Endothelial cell of umbilical vein (primary cell): ENCODE measurements around the gene USP7. TPM values are rescaled to one million over a fixed set of nuclear protein-coding genes. Genes with fewer than 3 reads are reported as not detected.

ENCODE experiments used
- BruUV-seq: library from RNA; stranded (reverse); fragments of 400-500 nt; replicated peaks from 2 replicates; lab custom pipeline; 2021; lab: Mats Ljungman, UMichigan
- CTCF ChIA-PET: fragments of 300-600, 350-600 bp; sonication (Branson Sonifier 250); formaldehyde crosslinking; loops from one replicate; lab custom pipeline; 2021; ENCODE audit warnings: antibody characterized with exemption, inconsistent platforms; lab: Charles Lee
- POLR2A ChIA-PET: fragments of 300-600, 350-600 bp; sonication (Branson Sonifier 250); formaldehyde crosslinking; loops from one replicate; lab custom pipeline; 2021; ENCODE audit warnings: antibody characterized with exemption, inconsistent platforms; lab: Charles Lee
- DNase-seq: peaks from one replicate; pipeline ENCODE4 v3.0.0-alpha.2; 2011; ENCODE audit warnings: low read depth, low spot score
- FAIRE-seq: peaks from 2 replicates; lab custom pipeline; 2011; peaks lifted over from hg19 to GRCh38; lab: Jason Lieb, UNC
- H2AFZ ChIP-seq: 2 replicates; pipeline ENCODE4 v1.6.0; 2012; ENCODE audit warnings: low read depth, low read length, control low read depth, inconsistent platforms
- H3K27ac ChIP-seq: 2 replicates; pipeline ENCODE4 v1.5.1; 2011; ENCODE audit warnings: low read depth, mild to moderate bottlenecking, control low read depth, low read length, moderate library complexity; ENCODE audit not compliant: insufficient read depth
- H3K27me3 ChIP-seq, 2 experiments: 2 replicates each; pipeline versions ENCODE4 v1.6.0 to v1.6.1; 2011; ENCODE audit warnings: low read length in 2 of 2, mixed read lengths in 1 of 2; ENCODE audit not compliant: control insufficient read depth in 2 of 2, insufficient read depth in 2 of 2
- H3K36me3 ChIP-seq, 2 experiments: 2 replicates in 1 of 2; 3 replicates in 1 of 2; pipeline ENCODE4 v1.5.1; 2011; ENCODE audit warnings: low read length in 2 of 2, mild to moderate bottlenecking in 1 of 2, moderate library complexity in 1 of 2; ENCODE audit not compliant: control insufficient read depth in 2 of 2, insufficient read depth in 2 of 2; ENCODE audit errors: extremely low read depth in 1 of 2
- H3K4me1 ChIP-seq: 3 replicates; pipeline ENCODE4 v1.5.1; 2011; ENCODE audit warnings: mild to moderate bottlenecking, low read length; ENCODE audit not compliant: control insufficient read depth, insufficient read depth; ENCODE audit errors: extremely low read depth
- H3K4me2 ChIP-seq: 2 replicates; pipeline ENCODE4 v1.6.1; 2011; ENCODE audit warnings: low read length, control low read depth, mixed read lengths; ENCODE audit not compliant: insufficient read depth
- H3K4me3 ChIP-seq, 3 experiments: fragments of 200-600 bp in 1 of 3; sonication (generic), shearing (Covaris generic) in 1 of 3; replicated peaks in 1 of 3; 2 replicates each; pipeline ENCODE4 v1.5.1; 2011 to 2016; ENCODE audit warnings: control low read depth in 3 of 3, low read length in 3 of 3, mild to moderate bottlenecking in 2 of 3, inconsistent platforms in 1 of 3, low read depth in 1 of 3, moderate library complexity in 1 of 3; ENCODE audit not compliant: insufficient read depth in 1 of 3
- H3K79me2 ChIP-seq: 2 replicates; pipeline ENCODE4 v1.6.0; 2012; ENCODE audit warnings: low read length, inconsistent platforms; ENCODE audit not compliant: control insufficient read depth, insufficient read depth
- H3K9ac ChIP-seq: replicated peaks from 2 replicates; pipeline ENCODE3; 2011; ENCODE audit warnings: low read length, control low read depth; ENCODE audit not compliant: insufficient read depth; ENCODE audit errors: extremely low read depth
- H3K9me1 ChIP-seq: replicated peaks from 3 replicates; pipeline ENCODE4 v1.6.0; 2011; ENCODE audit warnings: mild to moderate bottlenecking, low read length; ENCODE audit not compliant: control insufficient read depth, insufficient read depth; ENCODE audit errors: extremely low read depth
- H3K9me3 ChIP-seq: replicated peaks from 2 replicates; pipeline ENCODE4 v1.5.1; 2012; ENCODE audit warnings: low read length, inconsistent platforms; ENCODE audit not compliant: control insufficient read depth, insufficient read depth
- H4K20me1 ChIP-seq: replicated peaks from 2 replicates; pipeline ENCODE3; 2011; ENCODE audit warnings: mild to moderate bottlenecking, low read length; ENCODE audit not compliant: control insufficient read depth, insufficient read depth; ENCODE audit errors: extremely low read depth
- EZH2 ChIP-seq: IDR thresholded peaks from 2 replicates; pipeline ENCODE4 v1.6.1; 2012; ENCODE audit warnings: borderline replicate concordance, low read depth, mild to moderate bottlenecking, moderate library complexity, low read length, inconsistent platforms; ENCODE audit not compliant: severe bottlenecking
- FOS ChIP-seq: IDR thresholded peaks from 2 replicates; pipeline ENCODE4 v1.6.1; 2011; ENCODE audit warnings: mild to moderate bottlenecking, low read length, moderate library complexity, borderline replicate concordance; ENCODE audit not compliant: insufficient read depth
- GATA2 ChIP-seq: IDR thresholded peaks from 2 replicates; pipeline ENCODE4 v1.7.0; 2011; ENCODE audit warnings: low read depth, mild to moderate bottlenecking, moderate library complexity, mixed read lengths, low read length; ENCODE audit not compliant: insufficient read length, insufficient read depth
- JUN ChIP-seq: IDR thresholded peaks from 2 replicates; pipeline ENCODE4 v1.6.1; 2011; ENCODE audit warnings: borderline replicate concordance, low read depth; ENCODE audit not compliant: insufficient read length, insufficient read depth
- MYC ChIP-seq: IDR thresholded peaks from one replicate; pipeline ENCODE4 v1.6.1; 2011; ENCODE audit warnings: mild to moderate bottlenecking, low read depth, low read length
- POLR2A ChIP-seq: IDR thresholded peaks from 2 replicates; pipeline ENCODE4 v1.6.1; 2012; ENCODE audit warnings: low read depth, mild to moderate bottlenecking, control low read depth, low read length
- POLR2AphosphoS5 ChIP-seq: IDR thresholded peaks from 2 replicates; pipeline ENCODE4 v1.6.1; 2012; ENCODE audit warnings: low read depth, mild to moderate bottlenecking, control low read depth, low read length, moderate library complexity; ENCODE audit not compliant: insufficient read depth
- dilution Hi-C: fragments of 300-500 bp; cut with MboI; formaldehyde crosslinking; loops from one replicate; pipeline ENCODE4 v1.15.0; 2019; ENCODE audit warnings: low sequenced_read_pairs; ENCODE audit not compliant: extremely low pct_ligation_motif_present
- intact Hi-C: fragments of 100-400 bp; cut with micrococcal nuclease; formaldehyde crosslinking; loops from one replicate; pipeline ENCODE4 v1.10.0; 2022
- polyA plus RNA-seq, 4 experiments: library from polyadenylated mRNA; depleted of rRNA in 3 of 4; stranded (reverse) in 3 of 4; unstranded in 1 of 4; fragments of >200 nt; gene quantifications; 2 replicates each; pipeline versions ENCODE4 v1.2.1 to v1.2.3, GENCODE V29; 2011 to 2012; ENCODE audit warnings: missing spikeins in 1 of 4
- total RNA-seq: library from RNA; stranded (reverse); gene quantifications from 2 replicates; pipeline ENCODE4 v1.2.3, GENCODE V29; 2021
- TF ChIP-seq, protein P1 (sequence below): IDR thresholded peaks from 2 replicates; pipeline ENCODE4 v1.6.1; 2011; ENCODE audit not compliant: insufficient read depth, insufficient read length
- TF ChIP-seq, protein P2 (sequence below), 2 donors: IDR thresholded peaks; 1 replicate in 1 of 2; 2 replicates in 1 of 2; pipeline ENCODE4 v1.5.1; 2011; ENCODE audit warnings: low read length in 2 of 2, mild to moderate bottlenecking in 2 of 2, moderate library complexity in 2 of 2, control low read depth in 1 of 2, inconsistent platforms in 1 of 2, low read depth in 1 of 2; ENCODE audit not compliant: insufficient read depth in 1 of 2; ENCODE audit errors: extremely low read depth in 1 of 2

Gene USP7
- total and polyA plus RNA-seq, 2 donors (not counting 3 experiments of a cell fraction or from before 2014, with no cell fraction given) = 17.7 to 130 TPM

GRCh38 chr16:8882041-8882617 lies 81.6 kb downstream of the USP7 start, which contains the start of gene LITAFD:
Gene LITAFD, plus strand, starts transcription at chr16:8882351. Its CDS starts 2,005 bp downstream, at chr16:8884356.
- no peaks in the 10 kb centered on the region for H3K36me3 ChIP-seq
- no peak within 1 kb of the TSS for H2AFZ ChIP-seq
- no TSS peak for BruUV-seq
- H3K27ac ChIP-seq = no peak within 1 kb of the TSS
- peaks cover 12% of the 10 kb centered on the region for H3K4me1 ChIP-seq
- H3K27me3 ChIP-seq = peaks cover 0 to 2% of the 10 kb centered on the region in 2 experiments
- DNase-seq (no peak), FAIRE-seq (no peak)
- H3K4me2 ChIP-seq = no peak within 1 kb of the TSS
- H4K20me1 ChIP-seq = no peaks in the 10 kb centered on the region
- no peaks in the 10 kb centered on the region for H3K79me2 ChIP-seq
- ChIA-PET CTCF (interaction anchor here (0.9 to 6.8 kb wide), 9 partner anchors 8 to 228 kb away, joined by 4 to 92 read pairs (median 18); partner anchors contain the start of gene CARHSP1), POLR2A (no interaction called here)
- intact Hi-C loops = loop anchor here (1.0 kb wide), 1 partner anchor 315 kb away; no protein-coding TSS in a partner anchor
- no peaks in the 10 kb centered on the region for H3K9me1 ChIP-seq
- H3K9ac ChIP-seq = no peak within 1 kb of the TSS
- dilution Hi-C loops = no loop called here
- H3K4me3 ChIP-seq = no peak within 1 kb of the TSS
- TF ChIP-seq FOS (no peak), GATA2 (no peak), POLR2AphosphoS5 (no peak), EZH2 (no peak), MYC (no peak), POLR2A (no peak), JUN (no peak)
- TF ChIP-seq, protein P1, sequence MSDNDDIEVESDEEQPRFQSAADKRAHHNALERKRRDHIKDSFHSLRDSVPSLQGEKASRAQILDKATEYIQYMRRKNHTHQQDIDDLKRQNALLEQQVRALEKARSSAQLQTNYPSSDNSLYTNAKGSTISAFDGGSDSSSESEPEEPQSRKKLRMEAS = no peak
- TF ChIP-seq, protein P2, sequence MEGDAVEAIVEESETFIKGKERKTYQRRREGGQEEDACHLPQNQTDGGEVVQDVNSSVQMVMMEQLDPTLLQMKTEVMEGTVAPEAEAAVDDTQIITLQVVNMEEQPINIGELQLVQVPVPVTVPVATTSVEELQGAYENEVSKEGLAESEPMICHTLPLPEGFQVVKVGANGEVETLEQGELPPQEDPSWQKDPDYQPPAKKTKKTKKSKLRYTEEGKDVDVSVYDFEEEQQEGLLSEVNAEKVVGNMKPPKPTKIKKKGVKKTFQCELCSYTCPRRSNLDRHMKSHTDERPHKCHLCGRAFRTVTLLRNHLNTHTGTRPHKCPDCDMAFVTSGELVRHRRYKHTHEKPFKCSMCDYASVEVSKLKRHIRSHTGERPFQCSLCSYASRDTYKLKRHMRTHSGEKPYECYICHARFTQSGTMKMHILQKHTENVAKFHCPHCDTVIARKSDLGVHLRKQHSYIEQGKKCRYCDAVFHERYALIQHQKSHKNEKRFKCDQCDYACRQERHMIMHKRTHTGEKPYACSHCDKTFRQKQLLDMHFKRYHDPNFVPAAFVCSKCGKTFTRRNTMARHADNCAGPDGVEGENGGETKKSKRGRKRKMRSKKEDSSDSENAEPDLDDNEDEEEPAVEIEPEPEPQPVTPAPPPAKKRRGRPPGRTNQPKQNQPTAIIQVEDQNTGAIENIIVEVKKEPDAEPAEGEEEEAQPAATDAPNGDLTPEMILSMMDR (IDR thresholded peaks at IDR 0.05; ENCODE audit: extremely low read depth in 1 of 2, insufficient read depth in 1 of 2, low read depth in 1 of 2, low read length in 2 of 2) = no peak
- no peaks in the 10 kb centered on the region for H3K9me3 ChIP-seq
